H1 (cell line): Measurements from ENCODE around the gene GSG1L2. TPM values are rescaled to one million over a fixed set of nuclear protein-coding genes. Genes with fewer than 3 reads are reported as not detected.

Experiments
- BACH1 ChIP-seq: IDR thresholded peaks from 2 replicates; pipeline ENCODE4 v1.6.1; 2012; ENCODE audit warnings: low read length, improper control_type of control experiment
- TBP ChIP-seq: IDR thresholded peaks from 2 replicates; pipeline ENCODE4 v1.6.1; 2011; ENCODE audit warnings: low read depth, low read length, improper control_type of control experiment
- TEAD4 ChIP-seq: IDR thresholded peaks from 2 replicates; pipeline ENCODE4 v1.6.1; 2012; ENCODE audit warnings: low read depth, low read length, inconsistent platforms, mixed read lengths
- ZNF274 ChIP-seq: IDR thresholded peaks from 2 replicates; pipeline ENCODE4 v1.7.0; 2012; ENCODE audit warnings: low read length, borderline replicate concordance; ENCODE audit errors: extremely low read depth
- polyA plus RNA-seq, 7 experiments: library from polyadenylated mRNA; depleted of rRNA in 3 of 7; stranded (reverse) in 5 of 7; unstranded in 2 of 7; fragments of >200 nt in 5 of 7; fragments of 200-250 nt in 2 of 7; gene quantifications; 1 replicate in 5 of 7; 2 replicates in 1 of 7; 4 replicates in 1 of 7; pipeline versions ENCODE4 v1.2.1 to v1.2.3, GENCODE V29; 2011 to 2013; ENCODE audit warnings: missing spikeins in 2 of 7, mixed read lengths in 2 of 7
- total RNA-seq: library from RNA; stranded (reverse); fragmentation: NEBNext Ultra II Directional; extraction: Animal tissue kit (Norgen Biotek cat#: 25700); gene quantifications from 2 replicates; pipeline ENCODE4 v1.2.1, GENCODE V29; 2021

GSG1L2 gene
- total and polyA plus RNA-seq, 2 of the 8 experiments (the other 6 are each of a cell fraction or from before 2014, with no cell fraction given), result not detected

DNA sequence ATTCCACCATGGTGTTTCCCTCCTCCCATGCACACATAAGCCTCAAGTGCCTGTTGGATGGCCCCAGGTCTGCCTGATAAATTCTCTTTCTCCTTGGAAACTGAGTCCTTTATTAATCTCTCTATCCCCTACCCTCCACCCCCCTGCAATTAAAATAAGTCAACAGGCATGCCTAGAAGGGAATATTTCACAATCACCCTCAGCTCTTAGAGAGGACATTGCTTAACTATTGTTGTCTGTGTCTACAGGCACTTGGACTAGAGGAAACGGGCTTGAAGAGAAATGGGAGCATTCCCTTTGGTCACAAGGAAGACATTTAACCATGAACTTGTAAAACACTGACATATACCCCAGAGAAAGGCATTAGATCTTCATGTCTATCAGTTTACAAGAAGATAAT is 43.7 kb upstream of the GSG1L2 start (continued):
- no peak for TF ChIP-seq BACH1
- TF ChIP-seq ZNF274, result no peak
- TF ChIP-seq TBP, result no peak
- no peak for TF ChIP-seq TEAD4
